GM18870 (cell line): ENCODE results near the gene FPR2.

Experiments used
- ATAC-seq: cut with Tn5 transposase; IDR thresholded peaks from one replicate; pipeline ENCODE4 v1.9.1; 2021; ENCODE audit warnings: moderate library complexity; ENCODE audit not compliant: unreplicated experiment

Gene FPR2

DNA sequence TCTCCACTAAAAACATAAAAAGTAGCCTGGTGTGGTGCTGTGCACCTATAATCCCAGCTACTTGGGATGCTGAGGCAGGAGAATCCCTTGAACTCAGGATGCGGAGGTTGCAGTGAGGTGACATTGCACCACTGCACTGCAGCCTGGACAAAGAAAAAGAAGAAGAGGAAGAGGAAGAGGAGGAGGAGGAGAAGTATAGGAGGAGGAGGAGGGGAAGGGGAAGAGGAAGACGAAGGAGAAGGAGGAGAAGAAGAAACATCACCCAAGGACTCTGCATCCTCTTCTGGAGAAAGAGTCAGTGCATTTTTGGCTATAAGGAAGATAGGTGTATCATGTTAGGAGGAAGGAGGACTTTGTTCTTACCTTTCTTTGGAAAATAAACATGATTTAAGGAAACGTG lies 21.0 kb downstream of the FPR2 start:
- ATAC-seq: no peak

DNA sequence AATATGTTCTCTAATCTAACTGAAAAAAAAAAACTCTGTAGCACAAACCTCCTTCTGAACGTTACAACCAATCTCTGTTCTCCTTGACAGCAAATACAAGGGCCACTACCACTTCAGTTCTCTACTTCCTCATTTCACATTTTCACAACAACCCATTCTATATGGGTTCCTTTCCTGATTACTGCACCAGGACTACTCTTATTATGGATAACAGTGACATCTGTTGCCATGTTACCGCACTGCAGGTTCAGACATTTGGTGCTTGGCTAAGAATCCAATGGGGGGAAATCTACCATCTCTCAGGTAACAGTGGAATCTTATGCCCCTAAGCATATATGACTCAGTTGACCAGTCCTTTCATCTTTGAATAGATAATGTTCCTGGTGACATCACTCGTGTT lies 22.4 kb downstream of the FPR2 start:
- ATAC-seq: no peak

GRCh38 chr19:51784109-51784785 lies 23.3 kb downstream of the FPR2 start:
- ATAC-seq: no peak

GRCh38 chr19:51784922-51785690 lies 24.1 kb downstream of the FPR2 start:
- ATAC-seq: no peak

DNA sequence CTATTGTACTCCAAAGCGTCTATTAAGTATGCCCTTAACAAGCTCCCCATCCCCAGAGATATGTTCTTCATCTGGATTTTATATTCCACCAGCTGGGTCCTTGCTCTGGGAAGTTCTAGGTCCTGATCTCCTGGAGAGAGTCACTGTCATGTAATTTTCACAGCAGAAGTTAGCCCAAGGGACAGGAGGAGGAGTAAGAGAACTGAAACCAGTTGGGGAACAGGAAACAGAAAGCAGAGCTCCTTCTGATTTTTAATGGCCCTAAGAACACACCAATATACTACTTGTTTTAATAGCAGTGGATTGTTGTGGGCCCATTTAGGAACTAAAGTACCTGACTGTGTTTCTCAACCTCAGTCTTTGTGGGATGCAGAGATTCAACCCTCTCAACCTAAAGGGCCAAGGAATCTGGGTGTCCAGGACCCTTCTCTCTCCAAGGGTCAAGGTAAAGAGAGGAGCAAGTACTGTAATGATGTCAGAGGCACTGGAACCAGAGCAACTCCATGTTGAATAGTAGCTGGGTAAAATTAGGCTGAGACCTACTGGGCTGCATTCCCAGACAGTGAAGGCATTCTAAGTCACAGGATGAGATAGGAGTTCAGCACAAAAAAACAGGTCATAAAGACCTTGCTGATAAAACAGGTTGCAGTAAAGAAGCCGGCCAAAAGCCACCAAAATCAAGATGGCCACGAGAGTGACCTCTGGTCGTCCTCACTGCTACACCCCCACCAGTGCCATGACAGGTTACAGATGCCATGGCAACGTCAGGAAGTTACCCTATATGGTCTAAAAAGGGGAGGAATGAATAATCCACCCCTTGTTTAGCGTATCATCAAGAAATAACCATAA lies 25.9 kb downstream of the FPR2 start:
- ATAC-seq: no peak

- ATAC-seq: no peak
Measured at GRCh38 chr19:51788029-51788428, 27.0 kb downstream of the FPR2 start.

DNA sequence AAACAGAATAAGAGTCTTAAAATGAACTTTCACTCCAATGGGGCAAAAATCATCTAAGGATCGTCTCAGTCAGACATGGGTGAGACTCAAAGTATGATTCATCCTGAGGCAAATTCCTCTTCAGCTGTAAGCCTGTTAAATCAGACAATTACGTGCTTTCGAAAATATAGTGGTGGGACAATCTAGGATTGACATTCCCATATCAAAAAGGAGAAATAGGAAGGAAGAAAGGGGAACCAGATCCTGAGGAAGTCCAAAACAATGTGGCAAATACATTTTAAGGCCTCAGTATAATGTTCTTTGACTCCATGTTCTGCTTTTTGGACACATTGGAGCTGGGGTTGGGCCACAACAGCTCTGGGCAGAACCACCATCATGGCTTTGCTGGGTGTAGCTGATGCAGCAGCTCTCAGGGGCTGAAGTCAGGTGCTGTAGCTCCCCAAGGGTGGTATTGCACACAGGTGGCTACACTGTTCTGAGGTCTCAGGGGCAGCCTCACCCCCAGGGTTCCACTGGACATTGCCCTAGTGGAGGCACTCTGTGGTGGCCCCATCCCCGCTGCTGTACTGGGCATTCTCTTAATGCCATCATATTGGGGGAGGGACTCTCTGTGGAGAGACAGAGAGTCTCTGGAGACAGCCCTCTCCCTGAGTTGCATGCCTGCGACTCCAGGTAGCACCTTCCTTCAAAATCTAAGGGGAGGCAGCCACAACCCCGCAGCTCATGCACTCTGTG lies 28.2 kb downstream of the FPR2 start:
- ATAC-seq: no peak

- no peak for ATAC-seq
Measured at GRCh38 chr19:51792932-51793331, 32.0 kb downstream of the FPR2 start.

DNA sequence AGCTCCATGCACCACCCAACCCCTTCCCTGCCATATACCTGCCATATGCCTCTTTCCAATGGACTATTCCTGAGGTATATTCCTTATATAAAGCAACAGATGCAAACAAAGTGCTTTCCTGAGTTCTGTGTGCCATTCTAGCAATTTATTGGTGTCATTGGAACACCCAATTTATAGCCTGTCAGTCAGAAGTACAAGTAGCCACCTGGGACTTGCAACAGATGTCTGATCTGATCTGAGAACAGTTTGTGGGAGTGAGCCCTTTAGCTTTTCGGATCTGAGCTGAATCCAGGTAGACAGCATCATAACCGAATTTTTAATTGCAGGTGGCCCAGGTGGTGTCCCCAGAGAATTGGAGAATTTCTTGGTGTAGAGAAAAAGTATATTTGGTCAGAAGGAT lies 33.0 kb downstream of the FPR2 start:
- no peak for ATAC-seq

GRCh38 chr19:51794885-51795490 lies 34.0 kb downstream of the FPR2 start, which contains the start of gene FPR3:
TSS of gene FPR3 (plus strand) at chr19:51795157. CDS start at chr19:51823749, 28,592 bp downstream.
- no peak for ATAC-seq

DNA sequence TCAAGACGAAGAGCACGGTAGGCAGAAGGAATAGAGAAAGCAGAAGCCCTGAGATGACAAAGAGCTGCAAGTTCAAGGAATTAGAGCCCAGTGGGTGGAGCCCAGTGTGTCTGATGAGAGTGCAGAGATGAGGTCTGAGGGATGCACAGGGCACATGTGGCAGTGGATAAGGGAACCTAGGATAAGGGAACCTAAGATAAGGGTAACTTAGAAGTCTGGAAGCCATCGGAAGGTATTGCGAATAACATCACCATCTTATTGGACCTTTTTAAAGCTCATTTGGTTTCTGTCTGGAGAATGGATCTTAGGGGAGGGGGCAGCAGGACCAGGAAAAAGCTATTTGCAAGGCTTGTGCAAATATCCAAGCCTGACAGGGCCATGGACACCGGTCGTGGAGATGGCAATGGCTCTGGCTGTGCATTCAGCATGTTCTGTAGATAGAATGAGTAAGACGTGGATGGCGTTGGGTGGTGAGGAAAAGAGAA lies 35.3 kb downstream of the FPR2 start:
- no peak for ATAC-seq

GRCh38 chr19:51797480-51797879 lies 36.5 kb downstream of the FPR2 start:
- no peak for ATAC-seq

- ATAC-seq: no peak
Measured at GRCh38 chr19:51798062-51798461, 37.1 kb downstream of the FPR2 start.

DNA sequence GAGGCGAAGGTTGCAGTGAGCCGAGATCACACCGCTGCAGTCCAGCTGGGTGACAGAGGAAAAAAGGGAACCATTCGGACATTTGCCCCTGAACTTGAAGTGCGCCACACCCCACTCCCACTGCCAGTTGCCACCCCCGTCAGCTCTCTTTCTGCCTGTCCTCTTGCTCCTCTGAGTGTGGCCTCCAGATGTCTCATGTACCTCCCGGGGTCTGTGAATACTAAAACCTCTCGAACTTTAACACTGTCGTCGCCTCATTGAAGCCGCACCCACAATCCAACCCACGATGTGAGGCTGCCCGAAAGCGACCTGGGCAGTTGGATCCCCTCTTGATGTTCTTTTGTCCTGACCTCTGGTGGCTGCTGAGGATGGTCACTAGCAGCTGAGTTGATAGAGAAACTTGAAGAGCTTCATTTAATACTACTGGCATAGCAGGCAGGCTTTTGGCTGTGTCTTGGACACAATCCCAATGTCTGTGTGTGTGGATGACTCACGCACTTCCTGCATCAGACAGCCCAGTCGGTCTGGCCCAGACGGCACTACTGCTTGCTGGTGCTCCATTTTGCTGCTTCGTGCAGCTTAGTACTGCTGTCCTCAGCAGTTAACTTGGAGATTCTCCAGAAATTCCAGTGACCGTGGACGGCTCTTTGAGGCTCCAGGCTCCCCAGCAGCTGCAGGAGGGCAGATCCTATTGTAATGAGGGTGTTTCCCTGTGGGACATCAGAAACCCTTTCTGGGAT lies 38.2 kb downstream of the FPR2 start:
- no peak for ATAC-seq

GRCh38 chr19:51799774-51800472 lies 38.9 kb downstream of the FPR2 start:
- ATAC-seq: no peak

DNA sequence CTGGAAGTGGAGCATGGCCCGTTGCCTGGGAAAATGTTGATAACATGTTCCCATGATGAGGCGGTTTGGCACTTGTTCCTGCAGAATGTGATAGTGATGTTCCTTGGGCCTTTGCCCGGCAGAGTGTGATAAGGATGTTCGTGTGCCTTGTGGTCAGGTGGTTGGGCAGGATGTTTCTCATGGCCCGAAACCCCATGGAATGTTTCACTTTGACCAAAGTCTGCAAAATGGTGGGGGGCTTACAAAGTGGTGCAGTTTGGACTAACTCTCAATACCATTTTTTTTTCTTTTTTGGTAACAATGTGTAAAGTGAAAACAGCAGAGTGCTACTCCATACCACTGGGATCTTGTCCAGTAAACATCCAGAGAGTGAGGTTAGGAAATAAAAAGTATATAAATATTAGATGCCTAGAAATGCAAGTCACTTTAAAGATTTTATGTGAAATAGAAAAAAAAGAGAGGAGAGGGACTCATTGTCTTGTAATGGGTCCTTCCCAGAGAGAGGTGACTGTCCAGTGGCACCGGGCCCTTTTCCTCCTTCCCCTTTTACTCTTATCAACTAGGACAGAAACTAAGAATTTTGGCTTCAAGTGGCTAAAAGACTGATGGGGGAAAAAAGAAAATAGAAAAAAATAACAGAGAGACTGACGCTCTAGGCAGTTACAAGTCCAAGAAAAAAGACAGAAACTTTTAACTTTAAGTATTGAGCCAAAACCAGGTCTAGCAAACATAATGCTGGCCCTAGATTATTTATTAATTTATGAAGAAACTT lies 39.7 kb downstream of the FPR2 start:
- ATAC-seq: no peak

- no peak for ATAC-seq
Measured at GRCh38 chr19:51802775-51803174, 41.8 kb downstream of the FPR2 start.

GRCh38 chr19:51803519-51803918 lies 42.5 kb downstream of the FPR2 start:
- ATAC-seq: no peak
